ENCODE measurements around the gene TPSAB1. TPM values are rescaled to one million over a fixed set of nuclear protein-coding genes. Genes with fewer than 3 reads are reported as not detected.
"Not testable (repeated sequence)": the region's sequence is repeated elsewhere in the genome, so short reads cannot be mapped to it uniquely, and the experiment has no call there.

The TPSAB1 gene
- total RNA-seq, 1 donor from 2014 or later: not detected

DNA sequence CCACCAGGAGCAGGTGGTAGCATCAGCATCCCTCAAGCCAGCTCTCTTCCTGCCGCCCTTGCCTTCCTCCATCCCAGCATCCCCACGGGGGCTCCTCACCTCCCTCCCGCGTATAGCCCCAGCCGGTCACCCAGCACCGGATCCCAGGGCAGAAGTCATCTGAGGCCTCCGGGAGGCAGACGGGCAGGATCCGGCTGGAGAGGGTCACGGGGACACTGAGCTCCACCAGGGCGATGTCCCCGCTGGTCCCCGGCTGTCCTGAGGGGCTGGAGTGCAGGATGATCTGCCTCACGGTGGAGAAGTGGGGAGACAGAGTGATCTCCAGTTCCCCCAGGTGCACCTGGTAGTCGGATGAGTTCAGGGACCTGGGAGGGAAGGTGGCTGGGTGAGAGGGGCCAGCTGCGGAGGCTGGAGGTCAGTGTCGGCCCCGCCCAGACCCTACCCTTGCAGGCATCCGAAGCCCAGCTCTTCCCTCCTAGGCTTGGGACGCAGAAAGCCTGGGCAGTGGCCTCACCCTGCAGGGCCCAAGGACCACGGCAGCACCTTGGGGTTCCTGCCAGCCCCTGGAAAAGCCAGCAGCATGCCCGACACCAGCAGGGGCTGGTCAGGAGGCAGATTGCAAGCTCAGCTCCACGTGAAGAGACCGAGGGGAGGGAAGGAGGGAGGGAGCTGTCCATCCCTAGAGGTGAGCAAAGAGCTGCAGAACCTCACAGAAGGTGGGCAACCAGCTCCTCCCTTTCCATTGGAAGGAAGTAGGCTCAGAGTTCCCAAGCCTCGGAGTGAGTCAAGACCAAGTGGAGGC, 17.8 kb upstream of the TPSAB1 start:
- H3K27ac Mint-ChIP-seq: no peak overlapping the region
- H3K27me3 Mint-ChIP-seq: no peaks in the 10 kb centered on the region
- TF ChIP-seq, protein P1, sequence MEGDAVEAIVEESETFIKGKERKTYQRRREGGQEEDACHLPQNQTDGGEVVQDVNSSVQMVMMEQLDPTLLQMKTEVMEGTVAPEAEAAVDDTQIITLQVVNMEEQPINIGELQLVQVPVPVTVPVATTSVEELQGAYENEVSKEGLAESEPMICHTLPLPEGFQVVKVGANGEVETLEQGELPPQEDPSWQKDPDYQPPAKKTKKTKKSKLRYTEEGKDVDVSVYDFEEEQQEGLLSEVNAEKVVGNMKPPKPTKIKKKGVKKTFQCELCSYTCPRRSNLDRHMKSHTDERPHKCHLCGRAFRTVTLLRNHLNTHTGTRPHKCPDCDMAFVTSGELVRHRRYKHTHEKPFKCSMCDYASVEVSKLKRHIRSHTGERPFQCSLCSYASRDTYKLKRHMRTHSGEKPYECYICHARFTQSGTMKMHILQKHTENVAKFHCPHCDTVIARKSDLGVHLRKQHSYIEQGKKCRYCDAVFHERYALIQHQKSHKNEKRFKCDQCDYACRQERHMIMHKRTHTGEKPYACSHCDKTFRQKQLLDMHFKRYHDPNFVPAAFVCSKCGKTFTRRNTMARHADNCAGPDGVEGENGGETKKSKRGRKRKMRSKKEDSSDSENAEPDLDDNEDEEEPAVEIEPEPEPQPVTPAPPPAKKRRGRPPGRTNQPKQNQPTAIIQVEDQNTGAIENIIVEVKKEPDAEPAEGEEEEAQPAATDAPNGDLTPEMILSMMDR (IDR thresholded peaks at IDR 0.05; ENCODE audit: unreplicated experiment): no peak
- no peak overlapping the region for H3K4me3 Mint-ChIP-seq (ENCODE audit: low read depth)
- no peak for DNase-seq (ENCODE audit: low spot score, unreplicated experiment)
- no peaks in the 10 kb centered on the region for H3K9me3 Mint-ChIP-seq (ENCODE audit: low read depth)
- H3K36me3 Mint-ChIP-seq (ENCODE audit: insufficient read depth): peaks cover 2% of the 10 kb centered on the region
- peaks cover 2% of the 10 kb centered on the region for H3K4me1 Mint-ChIP-seq (ENCODE audit: low read depth)

DNA sequence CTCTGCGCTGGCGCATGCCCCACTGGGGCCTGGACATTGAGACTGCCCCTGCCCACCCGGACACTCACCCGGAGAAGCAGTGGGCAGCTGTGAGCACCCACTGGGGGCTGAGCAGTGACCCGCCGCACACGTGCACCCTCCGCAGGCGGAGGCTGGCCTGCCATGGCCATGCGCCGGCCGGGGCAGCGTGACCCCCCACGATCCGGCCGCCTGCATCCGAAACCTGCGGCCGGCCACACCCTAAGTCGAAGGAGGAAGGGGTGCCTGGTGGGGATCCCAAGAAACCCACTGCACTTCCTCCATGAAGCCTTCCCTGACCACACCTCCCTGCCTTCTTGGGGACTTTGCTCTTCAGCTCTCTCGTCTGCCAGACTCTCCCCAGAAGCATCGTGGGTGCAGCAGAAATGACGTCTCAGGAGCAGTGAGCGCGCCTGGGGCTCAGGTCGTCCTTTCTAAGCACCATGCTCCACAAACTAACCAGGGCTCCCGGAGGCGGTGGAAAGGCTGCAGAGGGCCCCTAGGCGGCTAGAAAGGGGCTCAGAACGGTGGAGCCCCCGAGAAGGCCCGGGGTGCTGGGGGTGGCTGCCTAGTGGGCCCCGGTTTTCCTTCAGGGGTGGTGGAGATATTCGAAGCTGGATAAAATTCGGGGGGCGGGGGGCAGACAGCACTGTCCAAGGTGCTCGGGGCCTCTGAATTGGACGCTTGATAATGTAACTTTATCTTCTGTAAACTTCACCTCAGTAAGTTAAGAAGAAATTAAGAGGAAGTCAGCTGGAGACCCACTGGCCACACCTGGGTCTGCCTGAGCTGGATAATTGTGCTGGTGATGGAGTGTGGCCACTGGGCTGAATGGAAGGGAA, 16.9 kb upstream of the TPSAB1 start:
- TF ChIP-seq, protein P1 (IDR thresholded peaks at IDR 0.05; ENCODE audit: unreplicated experiment): no peak
- Mint-ChIP-seq H3K27me3 (no peaks in the 10 kb centered on the region), H3K27ac (no peak overlapping the region), H3K4me3 (ENCODE audit: low read depth) (no peak overlapping the region), H3K36me3 (ENCODE audit: insufficient read depth) (peaks cover 2% of the 10 kb centered on the region), H3K4me1 (ENCODE audit: low read depth) (peaks cover 2% of the 10 kb centered on the region), H3K9me3 (ENCODE audit: low read depth) (no peaks in the 10 kb centered on the region)
- DNase-seq (ENCODE audit: low spot score, unreplicated experiment): no peak

DNA sequence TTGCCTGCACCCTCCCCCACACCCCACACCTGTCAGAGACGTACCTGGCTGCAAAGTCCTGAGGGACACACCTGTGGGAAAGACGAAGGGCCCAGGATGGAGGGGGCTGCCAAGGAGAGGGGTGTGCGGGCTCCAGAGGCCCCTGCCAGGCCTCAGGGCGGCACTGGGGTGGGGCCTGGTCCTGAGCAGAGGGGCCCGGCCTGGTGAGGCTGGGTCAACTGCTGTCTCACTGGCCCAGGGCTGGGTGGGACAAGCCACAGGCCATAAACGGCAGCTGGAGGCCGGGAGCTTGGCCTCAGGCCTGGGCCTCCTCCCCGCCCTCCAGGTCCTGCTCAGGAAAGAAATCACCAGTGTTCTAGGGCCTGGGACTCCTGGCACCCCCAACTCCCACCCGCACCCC, 15.9 kb upstream of the TPSAB1 start:
- no peak for DNase-seq (ENCODE audit: low spot score, unreplicated experiment)
- Mint-ChIP-seq H3K9me3 (ENCODE audit: low read depth) (no peaks in the 10 kb centered on the region), H3K36me3 (ENCODE audit: insufficient read depth) (peaks cover 2% of the 10 kb centered on the region), H3K4me3 (ENCODE audit: low read depth) (no peak overlapping the region), H3K27ac (no peak overlapping the region), H3K4me1 (ENCODE audit: low read depth) (peaks cover 2% of the 10 kb centered on the region), H3K27me3 (no peaks in the 10 kb centered on the region)
- TF ChIP-seq, protein P1 (IDR thresholded peaks at IDR 0.05; ENCODE audit: unreplicated experiment): no peak

DNA sequence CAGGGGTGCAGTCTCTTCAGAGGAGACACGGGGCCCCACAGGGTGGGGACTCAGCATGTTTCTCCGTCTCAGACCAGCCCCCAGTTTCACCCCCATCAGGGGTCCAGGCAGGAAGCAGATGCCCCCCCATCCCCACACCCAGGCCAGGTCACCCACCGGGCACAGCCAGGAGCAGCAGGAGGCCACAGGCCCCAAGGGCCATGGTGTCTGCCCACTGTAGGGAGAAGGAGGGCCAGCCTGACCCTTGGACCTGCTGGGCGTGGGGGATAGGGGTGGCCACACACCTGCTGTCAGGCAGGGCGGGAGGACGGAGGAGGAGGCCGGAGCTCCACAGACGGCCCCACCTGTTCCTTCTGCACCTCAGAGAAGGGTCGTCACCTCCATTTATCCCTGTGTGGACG, 15.5 kb upstream of the TPSAB1 start, which contains the start of gene TPSG1:
TSS of gene TPSG1 (minus strand) at position 218 of the 401 bp plus-strand sequence. CDS start at position 202, 16 bp downstream.
- Mint-ChIP-seq H3K4me1 (ENCODE audit: low read depth) (peaks cover 2% of the 10 kb centered on the region), H3K27me3 (no peaks in the 10 kb centered on the region), H3K36me3 (ENCODE audit: insufficient read depth) (peaks cover 2% of the 10 kb centered on the region), H3K27ac (no peak within 1 kb of the TSS), H3K4me3 (ENCODE audit: low read depth) (no peak within 1 kb of the TSS), H3K9me3 (ENCODE audit: low read depth) (no peaks in the 10 kb centered on the region)
- TF ChIP-seq, protein P1 (IDR thresholded peaks at IDR 0.05; ENCODE audit: unreplicated experiment): no peak
- DNase-seq (ENCODE audit: low spot score, unreplicated experiment): no peak

DNA sequence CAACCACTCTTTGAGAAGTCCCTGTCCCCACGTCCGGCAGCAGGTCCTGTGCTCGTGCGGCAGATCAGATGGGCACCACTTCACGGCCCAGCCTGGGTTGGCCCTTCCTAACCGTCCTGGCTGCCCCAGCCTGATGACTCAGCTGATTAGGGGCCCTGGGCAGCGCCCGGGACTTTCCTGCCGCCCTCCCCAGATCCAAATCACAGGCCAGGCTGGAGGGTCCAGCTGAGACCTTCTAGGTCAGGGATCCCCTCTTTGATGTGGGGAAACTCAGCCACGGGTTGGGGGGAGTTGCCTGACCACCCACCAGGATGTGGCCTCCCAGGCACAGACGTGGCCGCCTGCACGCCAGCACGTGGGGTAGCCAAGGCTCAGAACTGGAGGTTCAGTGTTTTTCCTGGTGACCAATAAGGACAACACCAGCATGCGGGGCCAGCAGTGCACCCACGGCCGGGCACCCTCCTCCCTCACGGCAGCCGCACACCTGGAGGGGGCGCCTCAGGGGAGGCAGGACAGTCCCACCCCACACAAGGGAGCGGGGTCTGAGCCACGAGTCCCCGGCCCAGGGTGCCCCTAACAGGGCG, 14.7 kb upstream of the TPSAB1 start:
- not testable (repeated sequence) for H3K36me3 Mint-ChIP-seq (ENCODE audit: insufficient read depth); H3K27ac Mint-ChIP-seq; DNase-seq (ENCODE audit: low spot score, unreplicated experiment); H3K4me1 Mint-ChIP-seq (ENCODE audit: low read depth); H3K4me3 Mint-ChIP-seq (ENCODE audit: low read depth); H3K27me3 Mint-ChIP-seq; H3K9me3 Mint-ChIP-seq (ENCODE audit: low read depth)

DNA sequence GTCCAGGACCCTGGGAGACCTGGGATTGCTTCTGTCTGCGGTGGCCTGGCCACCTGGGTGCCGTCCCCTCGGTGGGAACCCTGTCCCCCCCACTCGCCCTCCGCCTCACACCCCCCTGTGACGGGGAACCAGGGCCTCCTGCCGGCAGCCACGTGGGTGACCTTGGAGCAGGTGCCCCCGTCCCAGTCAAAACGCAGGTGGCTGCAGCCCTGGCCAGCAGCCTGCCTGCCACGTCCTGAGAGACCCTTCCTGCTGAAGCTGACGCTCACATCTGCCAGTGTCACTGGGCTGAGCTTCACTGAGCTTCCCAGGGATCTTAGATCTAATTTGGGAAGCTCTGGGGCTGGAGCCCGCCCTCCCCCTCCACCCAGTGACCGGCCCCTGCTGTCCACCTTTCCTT, 13.8 kb upstream of the TPSAB1 start:
- H3K36me3 Mint-ChIP-seq (ENCODE audit: insufficient read depth); H3K27ac Mint-ChIP-seq; H3K27me3 Mint-ChIP-seq; H3K4me1 Mint-ChIP-seq (ENCODE audit: low read depth); H3K4me3 Mint-ChIP-seq (ENCODE audit: low read depth); H3K9me3 Mint-ChIP-seq (ENCODE audit: low read depth); DNase-seq (ENCODE audit: low spot score, unreplicated experiment): not testable (repeated sequence)

DNA sequence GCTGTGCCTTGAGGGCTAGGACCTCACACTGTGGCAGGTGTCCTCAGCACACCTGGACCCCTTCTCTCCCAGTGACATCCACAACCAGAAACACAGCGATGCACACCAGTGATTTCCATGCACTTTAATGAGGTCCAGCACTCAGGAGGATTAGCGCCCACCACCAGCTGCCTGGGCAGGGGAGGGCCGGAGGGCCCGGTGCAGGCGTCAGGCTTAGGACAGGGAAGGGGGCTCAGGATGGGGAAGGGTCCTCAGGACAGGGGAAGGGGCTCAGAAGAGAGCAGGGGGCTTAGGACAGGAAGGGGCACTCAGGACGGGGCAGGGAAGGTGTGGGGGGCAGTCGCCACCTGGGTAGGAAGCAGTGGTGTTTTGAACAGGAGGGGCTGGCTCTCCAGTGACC, 12.3 kb upstream of the TPSAB1 start:
- not testable (repeated sequence) for H3K4me3 Mint-ChIP-seq (ENCODE audit: low read depth); H3K36me3 Mint-ChIP-seq (ENCODE audit: insufficient read depth); H3K27ac Mint-ChIP-seq

DNA sequence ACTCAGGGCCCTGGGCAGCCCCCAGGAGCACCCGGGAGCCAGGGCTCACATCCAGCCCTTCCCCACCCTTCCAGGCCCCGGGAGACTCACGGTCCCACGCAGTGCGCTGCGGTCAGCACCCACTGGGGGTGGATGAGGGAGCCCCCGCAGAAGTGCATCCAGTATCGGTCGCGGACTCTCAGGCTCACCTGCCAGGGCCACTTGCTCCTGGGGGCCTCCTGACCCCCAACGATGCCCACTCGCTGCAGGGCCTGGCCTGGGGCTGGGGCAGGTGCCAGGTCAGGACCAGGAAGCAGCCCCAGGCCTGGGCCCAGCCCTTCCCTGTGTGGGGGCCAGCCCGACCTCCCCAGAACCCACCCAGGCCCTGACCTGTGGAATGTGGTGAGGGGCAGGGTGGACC, 11.0 kb upstream of the TPSAB1 start:
- not testable (repeated sequence) for H3K4me3 Mint-ChIP-seq (ENCODE audit: low read depth); DNase-seq (ENCODE audit: low spot score, unreplicated experiment); H3K4me1 Mint-ChIP-seq (ENCODE audit: low read depth); H3K9me3 Mint-ChIP-seq (ENCODE audit: low read depth); H3K27me3 Mint-ChIP-seq; H3K36me3 Mint-ChIP-seq (ENCODE audit: insufficient read depth); H3K27ac Mint-ChIP-seq

More for the DNA sequence above, 12.3 kb upstream of the TPSAB1 start:
- DNase-seq (ENCODE audit: low spot score, unreplicated experiment); H3K27me3 Mint-ChIP-seq; H3K9me3 Mint-ChIP-seq (ENCODE audit: low read depth); H3K4me1 Mint-ChIP-seq (ENCODE audit: low read depth): not testable (repeated sequence)
